Measurements from ENCODE around the gene DMRT2.
A peak's percentile ranks its signal among the peaks of the same experiment; 100 is the strongest.

Gene DMRT2

GRCh38 chr9:1073497-1073896, 23.3 kb downstream of the DMRT2 start:
- no peak for TF ChIP-seq CTCF (IDR thresholded peaks at IDR 0.05)

GRCh38 chr9:1077616-1078015, 27.5 kb downstream of the DMRT2 start:
- Histone ChIP-seq H3K9me3 (ENCODE audit: control insufficient read depth, low read length) (no peaks in the 10 kb centered on the region), H3K27ac (no peak overlapping the region), H3K79me2 (no peaks in the 10 kb centered on the region), H3K36me3 (ENCODE audit: control insufficient read depth, insufficient read depth, low read length) (no peaks in the 10 kb centered on the region), H3K4me1 (no peaks in the 10 kb centered on the region), H2AFZ (no peak overlapping the region), H3K4me3 (ENCODE audit: low read depth, low read length) (no peak overlapping the region), H3K27me3 (ENCODE audit: control insufficient read depth, insufficient read depth, low read length) (no peaks in the 10 kb centered on the region), H3K4me2 (ENCODE audit: low read length) (no peak overlapping the region), H3K9ac (no peak overlapping the region)
- no peak for TF ChIP-seq CTCF (IDR thresholded peaks at IDR 0.05)

More at GRCh38 chr9:1073497-1073896, 23.3 kb downstream of the DMRT2 start:
- Histone ChIP-seq H3K4me2 (ENCODE audit: low read length) (no peak overlapping the region), H3K27ac (no peak overlapping the region), H3K36me3 (ENCODE audit: control insufficient read depth, insufficient read depth, low read length) (no peaks in the 10 kb centered on the region), H3K9me3 (ENCODE audit: control insufficient read depth, low read length) (no peaks in the 10 kb centered on the region), H2AFZ (no peak overlapping the region), H3K79me2 (no peaks in the 10 kb centered on the region), H3K9ac (no peak overlapping the region), H3K27me3 (ENCODE audit: control insufficient read depth, insufficient read depth, low read length) (no peaks in the 10 kb centered on the region), H3K4me3 (ENCODE audit: low read depth, low read length) (no peak overlapping the region), H3K4me1 (no peaks in the 10 kb centered on the region)

GRCh38 chr9:1083325-1083913, 33.3 kb downstream of the DMRT2 start:
- H3K9me3 ChIP-seq (ENCODE audit: control insufficient read depth, low read length): no peaks in the 10 kb centered on the region
- no peak overlapping the region for H3K27ac ChIP-seq
- no peak for TF ChIP-seq CTCF (IDR thresholded peaks at IDR 0.05)
- no peaks in the 10 kb centered on the region for H3K27me3 ChIP-seq (ENCODE audit: control insufficient read depth, insufficient read depth, low read length)
- no peaks in the 10 kb centered on the region for H3K36me3 ChIP-seq (ENCODE audit: control insufficient read depth, insufficient read depth, low read length)
- peak overlapping the region; percentile 56 for H3K4me2 ChIP-seq (ENCODE audit: low read length)
- no peaks in the 10 kb centered on the region for H3K79me2 ChIP-seq
- no peak overlapping the region for H3K9ac ChIP-seq
- H3K4me3 ChIP-seq (ENCODE audit: low read depth, low read length): peak overlapping the region; percentile 47
- peak overlapping the region; percentile 2 for H2AFZ ChIP-seq
- H3K4me1 ChIP-seq: no peaks in the 10 kb centered on the region

GRCh38 chr9:1085086-1085485, 34.9 kb downstream of the DMRT2 start:
- no peaks in the 10 kb centered on the region for H3K79me2 ChIP-seq
- no peak overlapping the region for H3K9ac ChIP-seq
- H3K27me3 ChIP-seq (ENCODE audit: control insufficient read depth, insufficient read depth, low read length): no peaks in the 10 kb centered on the region
- no peaks in the 10 kb centered on the region for H3K9me3 ChIP-seq (ENCODE audit: control insufficient read depth, low read length)
- H3K27ac ChIP-seq: no peak overlapping the region
- no peak overlapping the region for H2AFZ ChIP-seq
- no peaks in the 10 kb centered on the region for H3K4me1 ChIP-seq
- H3K36me3 ChIP-seq (ENCODE audit: control insufficient read depth, insufficient read depth, low read length): no peaks in the 10 kb centered on the region
- H3K4me2 ChIP-seq (ENCODE audit: low read length): no peak overlapping the region
- H3K4me3 ChIP-seq (ENCODE audit: low read depth, low read length): no peak overlapping the region
- TF ChIP-seq CTCF (IDR thresholded peaks at IDR 0.05): no peak

GRCh38 chr9:1086517-1086916, 36.4 kb downstream of the DMRT2 start:
- Histone ChIP-seq H2AFZ (no peak overlapping the region), H3K4me2 (ENCODE audit: low read length) (no peak overlapping the region), H3K9ac (no peak overlapping the region), H3K27ac (no peak overlapping the region), H3K36me3 (ENCODE audit: control insufficient read depth, insufficient read depth, low read length) (no peaks in the 10 kb centered on the region), H3K9me3 (ENCODE audit: control insufficient read depth, low read length) (no peaks in the 10 kb centered on the region), H3K4me3 (ENCODE audit: low read depth, low read length) (no peak overlapping the region), H3K27me3 (ENCODE audit: control insufficient read depth, insufficient read depth, low read length) (no peaks in the 10 kb centered on the region), H3K79me2 (no peaks in the 10 kb centered on the region), H3K4me1 (no peaks in the 10 kb centered on the region)
- no peak for TF ChIP-seq CTCF (IDR thresholded peaks at IDR 0.05)

Data from parathyroid adenoma (tissue), 2 donors.